Measurements from ENCODE around the gene PFDN5.

GRCh38 chr12:53333845-53334244, 38.5 kb downstream of the PFDN5 start:
- no peak for TF ChIP-seq CTCF (conservative IDR thresholded peaks at IDR 0.05 in 1 of 2, IDR thresholded peaks at IDR 0.05 in 1 of 2; ENCODE audit: extremely low read depth in 1 of 2, insufficient read depth in 1 of 2, low read depth in 1 of 2, low read length in 2 of 2)
- no peak for TF ChIP-seq EZH2 (IDR thresholded peaks at IDR 0.05; ENCODE audit: borderline replicate concordance, low read length)
